HEK293 (cell line): Measurements from ENCODE around the gene TBC1D22A.
A peak's percentile ranks its signal among the peaks of the same experiment; 100 is the strongest.

ENCODE experiments used
- CTCF ChIA-PET: fragments of 350-600 bp; formaldehyde crosslinking; extraction: SDS; loops from one replicate; lab custom pipeline; 2021; ENCODE audit warnings: antibody characterized with exemption; lab: Yijun Ruan, JAX
- POLR2A ChIA-PET: fragments of 300-600 bp; formaldehyde crosslinking; extraction: SDS; loops from one replicate; lab custom pipeline; 2020; ENCODE audit warnings: antibody characterized with exemption, inconsistent platforms; lab: Yijun Ruan, JAX
- H3K27ac ChIP-seq: fragments of 200-500 bp; sonication (Bioruptor generic); 2 replicates; pipeline ENCODE4 v1.5.1; 2014; ENCODE audit warnings: low read depth, low read length, control low read depth, inconsistent platforms; ENCODE audit errors: extremely low read depth
- H3K36me3 ChIP-seq, 2 experiments: fragments of 200-500 bp in 1 of 2; sonication (Bioruptor generic) in 1 of 2; 1 replicate in 1 of 2; 2 replicates in 1 of 2; pipeline ENCODE4 v1.5.1; 2014 to 2017; ENCODE audit warnings: inconsistent platforms in 2 of 2, low read length in 2 of 2; ENCODE audit not compliant: control insufficient read depth in 2 of 2, insufficient read depth in 1 of 2
- H3K4me1 ChIP-seq: fragments of 200-500 bp; sonication (Bioruptor generic); 2 replicates; pipeline ENCODE4 v1.5.1; 2014; ENCODE audit warnings: mild to moderate bottlenecking, low read length, inconsistent platforms; ENCODE audit not compliant: control insufficient read depth, insufficient read depth
- H3K4me3 ChIP-seq: 2 replicates; pipeline ENCODE4 v1.5.1; 2011; ENCODE audit warnings: low read depth, mild to moderate bottlenecking, control low read depth, low read length, moderate library complexity
- H3K9me3 ChIP-seq: fragments of 200-500 bp; sonication (Bioruptor generic); 2 replicates; pipeline ENCODE4 v1.5.1; 2014; ENCODE audit warnings: low read depth, low read length, inconsistent platforms; ENCODE audit not compliant: control insufficient read depth, insufficient read depth
- EGR2 ChIP-seq: fragments of 450-650 bp; formaldehyde crosslinking; IDR thresholded peaks from 2 replicates; pipeline ENCODE4 v1.5.1; 2016; ENCODE audit warnings: low read depth, missing biosample characterization, missing genetic modification characterization
- PRDM2 ChIP-seq: fragments of 450-650 bp; formaldehyde crosslinking; IDR thresholded peaks from 2 replicates; pipeline ENCODE4 v1.5.1; 2016; ENCODE audit warnings: missing biosample characterization, missing genetic modification characterization, borderline replicate concordance
- PRDM4 ChIP-seq: fragments of 450-650 bp; formaldehyde crosslinking; IDR thresholded peaks from 2 replicates; pipeline ENCODE4 v1.5.1; 2017; ENCODE audit warnings: missing biosample characterization, missing genetic modification characterization
- PRDM6 ChIP-seq: fragments of 450-650 bp; formaldehyde crosslinking; IDR thresholded peaks from 2 replicates; pipeline ENCODE4 v1.5.1; 2017; ENCODE audit warnings: missing biosample characterization, missing genetic modification characterization
- ZBTB26 ChIP-seq: fragments of 450-650 bp; formaldehyde crosslinking; optimal IDR thresholded peaks from 2 replicates; pipeline ENCODE3; 2016; ENCODE audit warnings: missing biosample characterization, mild to moderate bottlenecking, missing genetic modification characterization
- ZNF138 ChIP-seq: fragments of 450-650 bp; formaldehyde crosslinking; IDR thresholded peaks from 2 replicates; pipeline ENCODE4 v1.5.1; 2016; ENCODE audit warnings: missing biosample characterization, missing genetic modification characterization, borderline replicate concordance
- ZNF18 ChIP-seq: fragments of 450-650 bp; formaldehyde crosslinking; IDR thresholded peaks from 2 replicates; pipeline ENCODE4 v1.5.1; 2016; ENCODE audit warnings: missing biosample characterization, missing genetic modification characterization
- ZNF19 ChIP-seq: fragments of 450-650 bp; formaldehyde crosslinking; IDR thresholded peaks from 2 replicates; pipeline ENCODE4; 2016; ENCODE audit warnings: missing biosample characterization, missing genetic modification characterization, low read depth
- ZNF302 ChIP-seq: fragments of 450-650 bp; formaldehyde crosslinking; IDR thresholded peaks from 2 replicates; pipeline ENCODE4 v1.5.1; 2016; ENCODE audit warnings: missing biosample characterization, missing genetic modification characterization, low read depth
- ZNF398 ChIP-seq: fragments of 450-650 bp; formaldehyde crosslinking; IDR thresholded peaks from 2 replicates; pipeline ENCODE4 v1.5.1; 2017; ENCODE audit warnings: missing biosample characterization, missing genetic modification characterization
- ZNF426 ChIP-seq: fragments of 450-650 bp; formaldehyde crosslinking; IDR thresholded peaks from 2 replicates; pipeline ENCODE4 v1.5.1; 2017; ENCODE audit warnings: missing biosample characterization, missing genetic modification characterization, mild to moderate bottlenecking, inconsistent platforms, moderate library complexity
- ZNF626 ChIP-seq: fragments of 450-650 bp; sonication (Bioruptor Pico); formaldehyde crosslinking; IDR thresholded peaks from 2 replicates; pipeline ENCODE4 v1.5.1; 2018; ENCODE audit warnings: missing biosample characterization, missing genetic modification characterization, inconsistent platforms

TBC1D22A gene

GRCh38 chr22:47045691-47046410 lies 283.4 kb downstream of the TBC1D22A start:
- no peak overlapping the region for H3K27ac ChIP-seq
- TF ChIP-seq PRDM4 (tag by site-specific recombination) (0 out of 2 replicates have a peak, but pooled peaks have one; percentile 21), EGR2 (no peak)
- TF ChIP-seq, all 188 proteins: peak for 1
- Histone ChIP-seq H3K4me1 (peaks cover 12% of the 10 kb centered on the region), H3K36me3 (no peaks in the 10 kb centered on the region), H3K4me3 (no peak overlapping the region), H3K9me3 (no peaks in the 10 kb centered on the region)
- ChIA-PET POLR2A (no interaction called here), CTCF (no interaction called here)

GRCh38 chr22:47046411-47047065 lies 284.1 kb downstream of the TBC1D22A start:
- Histone ChIP-seq H3K9me3 (no peaks in the 10 kb centered on the region), H3K27ac (no peak overlapping the region), H3K4me3 (no peak overlapping the region), H3K4me1 (peaks cover 12% of the 10 kb centered on the region), H3K36me3 (no peaks in the 10 kb centered on the region)
- TF ChIP-seq PRDM2 (tag by site-specific recombination) (no peak), ZNF398 (tag by site-specific recombination) (no peak), ZNF302 (tag by site-specific recombination) (no peak), ZBTB26 (tag by site-specific recombination) (no peak), ZNF138 (tag by site-specific recombination) (no peak), ZNF626 (tag by site-specific recombination) (no peak), ZNF426 (tag by site-specific recombination) (no peak), ZNF19 (no peak), PRDM6 (tag by site-specific recombination) (no peak), ZNF18 (no peak)
- CTCF ChIA-PET: no interaction called here
- POLR2A ChIA-PET: no interaction called here
